Activated CD8-positive, alpha-beta memory T cell treated with anti-CD3 and anti-CD28 coated beads, Interleukin-2, amount 10 ng/mL, durations not matched to agents 7 days and 5 days (primary cell): ENCODE results near the gene SLC25A10. TPM values are rescaled to one million over a fixed set of nuclear protein-coding genes. Genes with fewer than 3 reads are reported as not detected.

Experiments
- ATAC-seq: fragments of 150-1000 bp; cut with Tn5 transposase; one replicate; pipeline ENCODE4 v1.10.0; 2021; ENCODE audit warnings: moderate library complexity
- CTCF ChIA-PET: fragments of 350-600 bp; sonication (Branson Sonifier 250); formaldehyde crosslinking; loops from one replicate; lab custom pipeline; 2021; ENCODE audit warnings: antibody characterized with exemption; lab: Charles Lee
- DNase-seq: peaks from one replicate; pipeline ENCODE4 v3.0.0-alpha.2; 2020
- H3K27ac Mint-ChIP-seq: one replicate; pipeline ENCODE4 v1.8.0; 2021; ENCODE audit warnings: mild to moderate bottlenecking, mixed read lengths
- H3K27me3 Mint-ChIP-seq: one replicate; pipeline ENCODE4 v1.8.0; 2021; ENCODE audit warnings: mixed read lengths
- H3K36me3 Mint-ChIP-seq: one replicate; pipeline ENCODE4 v1.8.0; 2021; ENCODE audit warnings: mild to moderate bottlenecking, mixed read lengths
- H3K4me1 Mint-ChIP-seq: one replicate; pipeline ENCODE4 v1.8.0; 2021; ENCODE audit warnings: mixed read lengths
- H3K4me3 Mint-ChIP-seq: one replicate; pipeline ENCODE4 v1.8.0; 2021; ENCODE audit warnings: mild to moderate bottlenecking, moderate library complexity, mixed read lengths
- H3K9me3 Mint-ChIP-seq: one replicate; pipeline ENCODE4 v1.8.0; 2022; ENCODE audit warnings: low read depth, mixed read lengths
- total RNA-seq, 2 experiments: library from RNA; stranded (reverse); gene quantifications; one replicate each; pipeline ENCODE4 v1.2.3, GENCODE V29; 2021

SLC25A10 gene
- total RNA-seq, 2 experiments from 2014 or later, result 32.8 to 40.1 TPM

- Mint-ChIP-seq H3K27ac (peak overlapping the region; percentile 85), H3K4me1 (peaks cover 33% of the 10 kb centered on the region), H3K36me3 (peaks cover 44% of the 10 kb centered on the region), H3K9me3 (no peaks in the 10 kb centered on the region), H3K27me3 (no peaks in the 10 kb centered on the region), H3K4me3 (peak overlapping the region; percentile 90)
- DNase-seq (no peak), ATAC-seq (no peak)
- CTCF ChIA-PET, result interaction anchor here (0.9 to 3.2 kb wide), 7 partner anchors 7 to 250 kb away, joined by 3 to 9 read pairs (median 7); partner anchors contain the start of genes ARL16 and HGS
Measured at GRCh38 chr17:81703747-81704654, 8.1 kb upstream of the SLC25A10 start.

GRCh38 chr17:81705518-81706231, 6.4 kb upstream of the SLC25A10 start:
- H3K4me1 Mint-ChIP-seq, result peaks cover 36% of the 10 kb centered on the region
- CTCF ChIA-PET, result interaction anchor here (0.7 to 1.2 kb wide), 4 partner anchors 10 to 30 kb away, joined by 3 to 4 read pairs (median 4); partner anchors contain the start of genes ARL16 and HGS

GRCh38 chr17:81706232-81706611, 5.9 kb upstream of the SLC25A10 start:
- ATAC-seq, result no peak
- H3K27ac Mint-ChIP-seq, result no peak overlapping the region
- peaks cover 34% of the 10 kb centered on the region for H3K36me3 Mint-ChIP-seq
- H3K27me3 Mint-ChIP-seq, result no peaks in the 10 kb centered on the region
- H3K4me3 Mint-ChIP-seq, result no peak overlapping the region
- no peaks in the 10 kb centered on the region for H3K9me3 Mint-ChIP-seq
- no peak for DNase-seq
- peaks cover 36% of the 10 kb centered on the region for H3K4me1 Mint-ChIP-seq
- CTCF ChIA-PET, result interaction anchor here (1.2 kb wide), 1 partner anchor 23 kb away, joined by 3 read pairs; the partner anchor contains the start of genes ARL16 and HGS

More at GRCh38 chr17:81705518-81706231, 6.4 kb upstream of the SLC25A10 start:
- H3K9me3 Mint-ChIP-seq, result no peaks in the 10 kb centered on the region
- H3K27me3 Mint-ChIP-seq, result no peaks in the 10 kb centered on the region
- DNase-seq (no peak), ATAC-seq (no peak)
- peaks cover 39% of the 10 kb centered on the region for H3K36me3 Mint-ChIP-seq
- peak overlapping the region; percentile 14 for H3K4me3 Mint-ChIP-seq
- H3K27ac Mint-ChIP-seq, result no peak overlapping the region

- peaks cover 28% of the 10 kb centered on the region for H3K36me3 Mint-ChIP-seq
- no peak overlapping the region for H3K27ac Mint-ChIP-seq
- peaks cover 34% of the 10 kb centered on the region for H3K4me1 Mint-ChIP-seq
Measured at GRCh38 chr17:81706757-81707624, 5.1 kb upstream of the SLC25A10 start.

GRCh38 chr17:81707725-81708646, 4.1 kb upstream of the SLC25A10 start:
- Mint-ChIP-seq H3K4me3 (no peak overlapping the region), H3K36me3 (peaks cover 22% of the 10 kb centered on the region), H3K9me3 (no peaks in the 10 kb centered on the region), H3K27ac (no peak overlapping the region), H3K4me1 (peaks cover 34% of the 10 kb centered on the region), H3K27me3 (no peaks in the 10 kb centered on the region)
- no peak for ATAC-seq
- CTCF ChIA-PET, result interaction anchor here (1.6 kb wide), 1 partner anchor 32 kb away, joined by 4 read pairs; no protein-coding TSS in a partner anchor
- no peak for DNase-seq

More at GRCh38 chr17:81706757-81707624, 5.1 kb upstream of the SLC25A10 start:
- no peak overlapping the region for H3K4me3 Mint-ChIP-seq
- DNase-seq, result no peak
- H3K27me3 Mint-ChIP-seq, result no peaks in the 10 kb centered on the region
- CTCF ChIA-PET, result interaction anchor here (1.2 kb wide), 1 partner anchor 24 kb away, joined by 3 read pairs; the partner anchor contains the start of genes ARL16 and HGS
- no peak for ATAC-seq
- H3K9me3 Mint-ChIP-seq, result no peaks in the 10 kb centered on the region

GRCh38 chr17:81708739-81709185, 3.3 kb upstream of the SLC25A10 start:
- Mint-ChIP-seq H3K4me1 (peaks cover 38% of the 10 kb centered on the region), H3K9me3 (no peaks in the 10 kb centered on the region), H3K36me3 (peaks cover 22% of the 10 kb centered on the region), H3K4me3 (no peak overlapping the region), H3K27me3 (no peaks in the 10 kb centered on the region), H3K27ac (no peak overlapping the region)
- ATAC-seq, result no peak
- DNase-seq, result no peak
- CTCF ChIA-PET, result interaction anchor here (1.5 to 1.6 kb wide), 2 partner anchors 24 to 33 kb away, joined by 4 read pairs; partner anchors contain the start of genes ARL16 and HGS

- DNase-seq, result peak; percentile 60
- ATAC-seq, result no peak
Measured at GRCh38 chr17:81710514-81711308, 1.4 kb upstream of the SLC25A10 start.

GRCh38 chr17:81712468-81713003, 452 bp downstream of the SLC25A10 start:
- H3K36me3 Mint-ChIP-seq, result peaks cover under 1% of the 10 kb centered on the region
- DNase-seq (no peak), ATAC-seq (peak; percentile 32)
- CTCF ChIA-PET, result interaction anchor here (1.1 to 2.1 kb wide), 4 partner anchors 10 to 29 kb away, joined by 3 to 10 read pairs (median 7); partner anchors contain the start of genes ARL16 and HGS
- H3K27me3 Mint-ChIP-seq, result no peaks in the 10 kb centered on the region
- peak overlapping the region; percentile 69 for H3K27ac Mint-ChIP-seq
- peak overlapping the region; percentile 81 for H3K4me3 Mint-ChIP-seq
- H3K9me3 Mint-ChIP-seq, result no peaks in the 10 kb centered on the region
- peaks cover 29% of the 10 kb centered on the region for H3K4me1 Mint-ChIP-seq

More at GRCh38 chr17:81710514-81711308, 1.4 kb upstream of the SLC25A10 start:
- Mint-ChIP-seq H3K36me3 (peaks cover 14% of the 10 kb centered on the region), H3K4me1 (peaks cover 33% of the 10 kb centered on the region), H3K27me3 (no peaks in the 10 kb centered on the region), H3K4me3 (peak overlapping the region; percentile 54), H3K27ac (peak overlapping the region; percentile 83), H3K9me3 (no peaks in the 10 kb centered on the region)
- CTCF ChIA-PET, result interaction anchor here (0.8 to 1.4 kb wide), 3 partner anchors 8 to 96 kb away, joined by 3 to 8 read pairs (median 4); partner anchors contain the start of gene MRPL12

GRCh38 chr17:81713004-81713555, 996 bp downstream of the SLC25A10 start:
- Mint-ChIP-seq H3K4me1 (peaks cover 29% of the 10 kb centered on the region), H3K36me3 (peaks cover 2% of the 10 kb centered on the region), H3K4me3 (peak overlapping the region; percentile 81), H3K27ac (peak overlapping the region; percentile 69), H3K9me3 (no peaks in the 10 kb centered on the region), H3K27me3 (no peaks in the 10 kb centered on the region)
- no peak for ATAC-seq
- no peak for DNase-seq
- CTCF ChIA-PET, result interaction anchor here (1.1 to 2.1 kb wide), 4 partner anchors 9 to 29 kb away, joined by 3 to 10 read pairs (median 7); partner anchors contain the start of genes ARL16 and HGS
